ENCODE measurements around the gene EXOC6. TPM values are rescaled to one million over a fixed set of nuclear protein-coding genes. Genes with fewer than 3 reads are reported as not detected.

EXOC6 gene, protein sequence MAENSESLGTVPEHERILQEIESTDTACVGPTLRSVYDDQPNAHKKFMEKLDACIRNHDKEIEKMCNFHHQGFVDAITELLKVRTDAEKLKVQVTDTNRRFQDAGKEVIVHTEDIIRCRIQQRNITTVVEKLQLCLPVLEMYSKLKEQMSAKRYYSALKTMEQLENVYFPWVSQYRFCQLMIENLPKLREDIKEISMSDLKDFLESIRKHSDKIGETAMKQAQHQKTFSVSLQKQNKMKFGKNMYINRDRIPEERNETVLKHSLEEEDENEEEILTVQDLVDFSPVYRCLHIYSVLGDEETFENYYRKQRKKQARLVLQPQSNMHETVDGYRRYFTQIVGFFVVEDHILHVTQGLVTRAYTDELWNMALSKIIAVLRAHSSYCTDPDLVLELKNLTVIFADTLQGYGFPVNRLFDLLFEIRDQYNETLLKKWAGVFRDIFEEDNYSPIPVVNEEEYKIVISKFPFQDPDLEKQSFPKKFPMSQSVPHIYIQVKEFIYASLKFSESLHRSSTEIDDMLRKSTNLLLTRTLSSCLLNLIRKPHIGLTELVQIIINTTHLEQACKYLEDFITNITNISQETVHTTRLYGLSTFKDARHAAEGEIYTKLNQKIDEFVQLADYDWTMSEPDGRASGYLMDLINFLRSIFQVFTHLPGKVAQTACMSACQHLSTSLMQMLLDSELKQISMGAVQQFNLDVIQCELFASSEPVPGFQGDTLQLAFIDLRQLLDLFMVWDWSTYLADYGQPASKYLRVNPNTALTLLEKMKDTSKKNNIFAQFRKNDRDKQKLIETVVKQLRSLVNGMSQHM
- total RNA-seq (2014; rRNA removed; shearing (Covaris generic)): 10.5 and 18.6 TPM in 2 replicates

DNA sequence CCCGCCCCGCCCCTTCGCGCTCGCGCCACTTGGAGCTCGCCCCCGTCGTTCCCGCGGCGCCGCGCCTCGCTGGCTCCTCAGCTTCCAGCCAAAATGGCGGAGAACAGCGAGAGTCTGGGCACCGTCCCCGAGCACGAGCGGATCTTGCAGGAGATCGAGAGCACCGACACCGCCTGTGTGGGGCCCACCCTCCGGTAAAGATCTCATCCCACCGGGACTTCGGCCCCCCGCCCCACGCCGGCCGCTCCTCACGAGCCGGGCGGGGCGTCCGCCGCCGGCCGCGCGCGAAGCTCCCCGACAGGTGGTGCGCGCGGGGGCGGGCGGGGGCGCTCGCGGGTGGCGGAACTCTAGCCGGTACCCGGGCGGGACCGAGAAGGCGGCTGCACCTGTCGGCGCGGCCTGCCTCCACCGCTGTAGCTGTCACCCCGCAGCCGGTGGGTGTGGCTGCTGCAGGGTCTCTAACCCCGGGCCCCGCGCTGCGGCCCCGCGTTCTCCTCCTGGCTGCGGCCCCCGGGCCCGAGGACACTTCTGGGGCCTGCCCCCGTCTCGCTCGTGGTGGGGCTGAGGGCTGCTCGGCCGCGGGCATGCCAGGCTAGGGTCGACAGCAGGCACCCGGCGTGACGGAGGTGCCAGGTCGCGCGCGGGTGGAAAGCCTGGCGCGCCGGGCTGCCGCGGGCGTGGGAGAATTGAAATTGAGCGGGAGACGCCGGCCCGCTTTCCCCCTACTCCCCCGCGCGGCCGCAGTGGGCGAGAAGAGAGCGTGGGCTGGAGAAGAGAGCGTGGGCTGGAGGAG is at the start of gene EXOC6:
EXOC6 (plus strand) TSS at position 80 of the 793 bp plus-strand sequence; CDS start at position 94, 14 bp downstream.
- Histone ChIP-seq H3K4me1 (replicated peaks) (peaks cover 13% of the 10 kb centered on the region), H3K27me3 (replicated peaks) (no peaks in the 10 kb centered on the region), H3K27ac (0 out of 2 replicates have a peak within 1 kb of the TSS, but pooled peaks have one; percentile 36), H3K9me3 (replicated peaks) (peaks cover 5% of the 10 kb centered on the region; the same call in 1 of the 2 replicates), H3K4me3 (peak within 1 kb of the TSS; percentile 99), H3K36me3 (peaks cover 6% of the 10 kb centered on the region)
- DNase-seq (ENCODE audit: low read depth in 1 of 2, low spot score in 2 of 2): peak; percentile 80 to 81

DNA sequence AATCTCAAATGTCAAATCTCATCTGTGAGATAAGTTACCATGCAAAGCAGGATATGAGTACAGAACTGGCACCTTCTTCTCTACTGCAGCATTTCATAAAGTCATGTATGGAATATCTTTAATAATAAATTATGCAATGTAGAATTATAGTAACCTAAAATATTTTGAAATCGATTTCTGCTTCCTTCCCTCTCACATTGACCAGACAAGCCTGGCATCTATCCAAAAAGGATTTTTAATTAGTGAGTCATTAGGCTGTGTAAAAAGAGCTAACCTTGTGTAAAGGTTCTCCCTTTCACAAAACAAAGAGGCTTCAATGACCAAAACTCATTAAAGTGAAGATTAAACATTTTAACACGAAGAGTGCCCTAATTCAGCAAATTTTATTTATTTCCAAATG is 48.8 kb upstream of the EXOC6 start:
- DNase-seq (ENCODE audit: low read depth in 1 of 2, low spot score in 2 of 2): no peak

DNA sequence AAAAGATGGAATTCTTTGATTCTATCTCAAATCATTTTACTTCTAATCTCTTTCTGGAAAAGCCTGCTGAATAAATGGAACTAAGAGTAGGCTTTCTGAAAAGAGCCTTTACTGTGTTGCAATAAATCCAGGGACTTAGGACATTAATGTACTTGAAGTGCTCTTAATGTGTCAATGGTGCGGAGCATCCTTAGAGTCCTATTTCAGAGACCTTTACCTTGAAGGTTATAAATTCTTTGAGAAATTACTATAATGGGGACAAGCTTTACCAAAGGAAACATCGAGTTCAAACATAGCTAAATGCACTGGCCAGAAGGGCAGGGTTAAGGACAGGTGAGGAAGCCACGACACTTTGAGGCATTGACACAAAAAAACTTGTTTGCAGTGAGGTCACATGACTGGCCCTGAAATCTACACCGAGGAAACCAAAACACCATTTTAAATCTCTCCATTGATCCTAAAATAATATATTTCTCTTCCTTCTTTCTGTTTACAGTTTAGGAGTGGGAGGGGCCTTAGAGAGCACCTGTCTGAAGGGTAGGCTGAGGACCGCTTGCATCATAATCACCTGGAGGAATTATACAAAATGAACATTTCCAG is 48.1 kb upstream of the EXOC6 start:
- Histone ChIP-seq H3K9me3 (replicated peaks) (no peaks in the 10 kb centered on the region), H3K27me3 (replicated peaks) (no peaks in the 10 kb centered on the region), H3K27ac (no peak overlapping the region), H3K4me1 (replicated peaks) (no peaks in the 10 kb centered on the region), H3K4me3 (no peak overlapping the region), H3K36me3 (no peaks in the 10 kb centered on the region)
- DNase-seq (ENCODE audit: low read depth in 1 of 2, low spot score in 2 of 2): no peak

More for the DNA sequence above, 48.8 kb upstream of the EXOC6 start:
- Histone ChIP-seq H3K9me3 (replicated peaks) (no peaks in the 10 kb centered on the region), H3K27me3 (replicated peaks) (no peaks in the 10 kb centered on the region), H3K4me1 (replicated peaks) (no peaks in the 10 kb centered on the region), H3K4me3 (no peak overlapping the region), H3K27ac (no peak overlapping the region), H3K36me3 (no peaks in the 10 kb centered on the region)

DNA sequence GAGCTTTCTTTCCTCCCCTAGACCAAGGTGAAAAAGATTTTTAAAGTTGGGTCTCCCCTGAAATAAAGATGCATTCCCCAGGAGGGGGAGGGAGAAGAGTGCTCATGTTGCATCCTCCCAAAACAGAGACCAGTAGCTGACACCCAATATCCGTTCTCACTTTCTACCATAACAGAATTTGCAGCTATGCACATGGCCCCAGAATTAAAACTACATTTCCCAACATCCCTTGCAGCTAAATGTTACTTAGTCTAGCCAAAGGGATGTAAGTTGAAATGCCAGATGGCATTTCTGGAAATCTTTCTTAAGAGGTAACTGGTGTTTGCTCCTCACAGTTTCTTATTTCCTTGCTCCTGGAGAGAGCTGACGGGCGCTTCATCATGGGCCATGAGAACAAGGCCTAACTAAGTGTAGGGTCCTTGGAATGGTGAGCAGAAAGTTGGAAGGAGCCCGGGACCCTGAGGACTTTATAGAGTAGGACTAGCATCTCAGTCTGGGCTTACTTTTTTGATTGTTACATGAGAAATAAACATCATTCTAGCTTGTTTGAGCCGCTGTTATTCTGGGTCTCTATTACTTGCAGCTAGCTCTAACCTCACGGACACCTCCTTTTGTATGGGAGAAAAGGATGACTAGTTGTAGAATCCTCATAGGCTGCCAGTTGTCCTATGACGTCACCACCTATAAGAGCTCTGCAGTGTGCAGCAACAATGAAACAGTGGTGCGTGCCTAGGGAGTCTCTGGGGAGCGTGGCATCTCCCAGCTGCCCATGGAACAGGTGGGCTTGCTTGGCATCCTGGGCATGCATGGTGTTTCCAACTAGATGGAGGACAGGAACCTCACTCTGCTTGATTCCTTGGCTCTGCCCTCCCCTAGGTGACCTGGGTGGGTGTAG is 46.1 kb upstream of the EXOC6 start:
- DNase-seq (ENCODE audit: low read depth in 1 of 2, low spot score in 2 of 2): no peak
- H3K27ac ChIP-seq: no peak overlapping the region
- H3K4me3 ChIP-seq: no peak overlapping the region

DNA sequence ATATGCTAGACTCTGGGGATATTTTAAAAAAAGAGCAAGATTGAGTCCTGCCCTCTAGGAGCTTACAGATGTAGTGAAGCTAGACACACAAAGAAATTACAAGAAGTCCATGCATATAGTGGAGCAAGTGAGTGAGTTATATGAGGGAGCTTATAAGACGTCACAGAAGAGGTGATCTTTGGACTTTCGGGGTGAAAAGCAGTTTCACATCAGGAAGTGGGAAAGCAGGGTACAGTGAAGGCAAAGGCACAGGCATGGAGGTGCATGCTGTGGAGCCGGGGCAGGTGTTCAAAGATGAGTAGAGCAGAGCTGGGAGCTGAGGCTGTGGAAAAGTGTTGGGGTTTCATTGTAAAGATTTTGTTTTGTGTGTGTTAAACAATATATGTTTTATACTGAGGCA is 38.5 kb upstream of the EXOC6 start:
- H3K27me3 ChIP-seq (replicated peaks): no peaks in the 10 kb centered on the region
- H3K27ac ChIP-seq: no peak overlapping the region
- no peak overlapping the region for H3K4me3 ChIP-seq
- no peak for DNase-seq (ENCODE audit: low read depth in 1 of 2, low spot score in 2 of 2)
- H3K36me3 ChIP-seq: no peaks in the 10 kb centered on the region
- peaks cover 22% of the 10 kb centered on the region for H3K4me1 ChIP-seq (replicated peaks)
- no peaks in the 10 kb centered on the region for H3K9me3 ChIP-seq (replicated peaks)

More for the DNA sequence above, 46.1 kb upstream of the EXOC6 start:
- no peaks in the 10 kb centered on the region for H3K27me3 ChIP-seq (replicated peaks)
- no peaks in the 10 kb centered on the region for H3K36me3 ChIP-seq
- no peaks in the 10 kb centered on the region for H3K9me3 ChIP-seq (replicated peaks)
- no peaks in the 10 kb centered on the region for H3K4me1 ChIP-seq (replicated peaks)

DNA sequence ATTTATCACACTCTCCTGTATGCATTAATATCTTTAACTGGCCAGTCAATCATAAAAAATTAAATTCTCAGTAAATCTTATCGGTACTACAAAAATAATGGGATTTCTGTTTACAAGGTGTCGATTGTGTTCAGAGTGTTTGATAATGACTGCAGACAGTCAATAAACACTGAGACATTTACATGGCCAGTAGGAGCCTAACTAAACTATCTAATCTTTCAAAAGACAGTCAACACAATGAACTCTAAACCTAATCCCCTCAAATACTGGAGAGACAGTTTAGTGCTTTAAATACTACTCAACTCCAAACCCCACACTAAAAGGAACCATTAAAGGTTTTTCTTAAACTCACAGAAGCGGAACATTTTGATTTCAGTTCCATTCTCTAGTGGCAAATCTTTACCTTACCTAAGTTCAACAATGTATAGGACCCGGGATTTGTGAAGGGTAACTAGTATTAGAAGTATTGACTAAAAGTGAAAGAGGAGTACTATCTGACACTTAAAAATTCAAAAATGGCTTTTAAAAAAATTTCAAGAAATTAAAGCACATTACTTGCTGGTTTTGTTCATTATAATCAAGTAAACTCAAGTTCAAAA is 37.3 kb upstream of the EXOC6 start:
- H3K4me3 ChIP-seq: no peak overlapping the region
- no peaks in the 10 kb centered on the region for H3K9me3 ChIP-seq (replicated peaks)
- no peaks in the 10 kb centered on the region for H3K27me3 ChIP-seq (replicated peaks)
- no peak for DNase-seq (ENCODE audit: low read depth in 1 of 2, low spot score in 2 of 2)
- H3K4me1 ChIP-seq (replicated peaks): peaks cover 34% of the 10 kb centered on the region
- H3K27ac ChIP-seq: no peak overlapping the region
- no peaks in the 10 kb centered on the region for H3K36me3 ChIP-seq

DNA sequence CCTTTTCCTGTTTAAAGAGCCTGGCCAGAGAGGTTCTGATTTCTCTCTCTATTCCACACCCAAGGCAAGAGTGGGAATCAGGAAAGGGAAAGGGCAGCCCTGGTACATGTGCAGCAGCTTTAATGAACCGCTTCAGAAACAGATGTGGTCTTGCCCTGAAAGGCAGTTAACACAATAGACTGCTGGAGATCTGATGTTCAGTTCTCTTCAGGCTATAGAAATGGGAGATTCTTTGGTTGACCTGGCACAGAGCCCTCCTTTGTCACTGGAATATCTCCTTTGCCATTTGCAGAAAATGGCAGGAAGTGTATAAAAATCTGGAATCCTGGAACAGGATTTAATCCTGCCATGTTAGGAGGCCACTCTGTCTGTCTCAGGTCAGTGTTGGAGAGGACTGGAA is 36.3 kb upstream of the EXOC6 start:
- H3K9me3 ChIP-seq (replicated peaks): no peaks in the 10 kb centered on the region
- no peak overlapping the region for H3K4me3 ChIP-seq
- H3K27ac ChIP-seq: peak overlapping the region; percentile 39
- DNase-seq (ENCODE audit: low read depth in 1 of 2, low spot score in 2 of 2): peak in 1 of 2 experiments; percentile 50
- no peaks in the 10 kb centered on the region for H3K36me3 ChIP-seq
- H3K27me3 ChIP-seq (replicated peaks): no peaks in the 10 kb centered on the region
- H3K4me1 ChIP-seq (replicated peaks): peaks cover 42% of the 10 kb centered on the region

DNA sequence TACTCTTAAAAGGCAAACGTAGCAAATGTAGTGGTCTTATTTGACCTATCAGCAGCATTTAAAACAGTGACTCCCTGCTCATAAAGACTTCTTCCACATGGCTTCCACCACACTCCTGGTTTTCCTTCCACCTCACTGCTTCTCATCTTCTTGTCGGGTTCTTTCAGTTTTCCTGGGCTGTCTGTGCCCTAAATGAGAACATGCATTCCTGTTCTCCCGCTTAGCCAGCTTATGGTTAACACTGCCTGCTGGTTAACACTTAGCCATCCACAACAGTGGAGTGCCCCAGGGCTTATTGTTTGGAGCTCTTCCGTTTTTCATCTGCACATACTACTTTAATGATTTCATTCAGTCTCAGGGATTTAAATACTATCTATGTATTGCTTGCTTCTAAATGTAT is 34.3 kb upstream of the EXOC6 start:
- Histone ChIP-seq H3K9me3 (replicated peaks) (no peaks in the 10 kb centered on the region), H3K36me3 (no peaks in the 10 kb centered on the region), H3K4me3 (no peak overlapping the region), H3K27me3 (replicated peaks) (no peaks in the 10 kb centered on the region), H3K27ac (no peak overlapping the region), H3K4me1 (replicated peaks) (peaks cover 53% of the 10 kb centered on the region)
- no peak for DNase-seq (ENCODE audit: low read depth in 1 of 2, low spot score in 2 of 2)

DNA sequence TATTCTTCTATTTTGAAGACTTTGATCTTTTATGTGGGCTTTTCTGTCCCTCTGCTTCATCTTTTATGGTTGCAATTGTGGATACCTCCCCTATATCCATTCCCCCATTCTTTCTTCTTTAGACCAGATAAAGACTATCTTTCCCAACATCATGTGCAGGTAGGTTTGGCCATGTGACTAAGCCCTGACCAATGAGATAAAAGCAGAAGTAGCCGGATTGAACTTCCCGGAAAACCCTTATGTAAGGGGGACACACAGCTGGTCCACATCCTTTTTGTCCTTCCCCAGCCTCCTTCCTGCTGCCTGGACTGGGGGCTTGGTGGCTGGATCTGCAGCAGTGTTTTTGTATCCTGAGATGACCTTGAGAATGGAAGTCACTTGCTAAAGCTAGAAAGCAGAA is 33.5 kb upstream of the EXOC6 start:
- H3K4me3 ChIP-seq: no peak overlapping the region
- no peak for DNase-seq (ENCODE audit: low read depth in 1 of 2, low spot score in 2 of 2)
- H3K4me1 ChIP-seq (replicated peaks): peaks cover 61% of the 10 kb centered on the region
- H3K27ac ChIP-seq: peak overlapping the region; percentile 92; the same call in 1 of the 2 replicates
- no peaks in the 10 kb centered on the region for H3K9me3 ChIP-seq (replicated peaks)
- H3K36me3 ChIP-seq: no peaks in the 10 kb centered on the region
- H3K27me3 ChIP-seq (replicated peaks): no peaks in the 10 kb centered on the region

DNA sequence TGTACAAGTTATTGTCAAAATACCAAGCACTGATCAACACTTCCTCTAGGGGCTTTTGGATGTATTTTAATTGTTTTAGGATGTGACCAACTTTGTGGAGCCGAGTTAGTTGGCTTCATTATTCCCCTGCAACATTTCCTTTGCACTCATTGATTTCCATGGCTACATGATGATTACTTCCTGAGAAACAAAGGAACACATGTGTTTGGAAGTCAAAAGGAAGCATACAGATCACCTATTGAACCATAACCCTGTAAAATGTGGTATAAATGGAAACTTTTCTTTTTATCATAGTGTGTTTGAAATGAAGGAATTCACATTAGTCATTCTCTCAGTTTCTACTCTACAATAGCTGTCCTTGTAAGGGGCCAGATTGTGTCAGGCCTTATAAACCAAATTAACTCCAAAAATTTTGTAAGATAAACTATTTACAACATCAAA is 32.2 kb upstream of the EXOC6 start:
- H3K27ac ChIP-seq: peak overlapping the region; percentile 92
- DNase-seq (ENCODE audit: low read depth in 1 of 2, low spot score in 2 of 2): peak in 1 of 2 experiments; percentile 90
- H3K27me3 ChIP-seq (replicated peaks): no peaks in the 10 kb centered on the region
- H3K4me3 ChIP-seq: no peak overlapping the region
- H3K9me3 ChIP-seq (replicated peaks): no peaks in the 10 kb centered on the region
- H3K36me3 ChIP-seq: no peaks in the 10 kb centered on the region
- peaks cover 74% of the 10 kb centered on the region for H3K4me1 ChIP-seq (replicated peaks)

DNA sequence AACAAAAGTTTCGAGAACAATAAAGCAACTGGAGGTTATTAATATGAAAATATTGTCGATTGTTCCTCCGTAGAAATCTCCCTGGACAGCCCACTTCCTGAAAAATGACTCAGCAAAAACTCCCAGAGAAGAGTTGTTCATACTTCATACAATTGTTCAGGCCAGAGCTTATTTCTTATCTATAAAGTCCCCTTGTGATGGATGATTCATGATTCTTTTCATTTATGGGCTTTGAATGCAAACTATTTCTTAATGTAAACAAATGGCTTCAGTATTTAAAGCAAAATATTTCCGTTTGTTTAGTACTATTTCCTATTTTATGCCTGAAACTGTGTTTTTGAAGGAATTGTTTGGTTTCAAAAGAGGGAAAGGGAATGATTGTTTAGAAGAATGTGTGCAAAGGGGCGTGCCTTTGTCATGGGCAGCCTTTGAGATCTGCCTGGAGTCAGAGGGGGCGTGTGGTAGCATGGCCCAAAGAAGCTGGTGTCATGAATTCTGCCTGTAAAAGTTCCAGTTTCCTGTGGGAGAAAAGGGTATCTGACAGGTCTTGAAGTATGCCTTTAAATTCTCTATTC is 26.2 kb upstream of the EXOC6 start:
- Histone ChIP-seq H3K4me1 (replicated peaks) (peaks cover 61% of the 10 kb centered on the region), H3K27ac (peak overlapping the region; percentile 96), H3K36me3 (no peaks in the 10 kb centered on the region), H3K9me3 (replicated peaks) (no peaks in the 10 kb centered on the region), H3K27me3 (replicated peaks) (no peaks in the 10 kb centered on the region), H3K4me3 (no peak overlapping the region)
- peak; percentile 86 to 95 for DNase-seq (ENCODE audit: low read depth in 1 of 2, low spot score in 2 of 2)

DNA sequence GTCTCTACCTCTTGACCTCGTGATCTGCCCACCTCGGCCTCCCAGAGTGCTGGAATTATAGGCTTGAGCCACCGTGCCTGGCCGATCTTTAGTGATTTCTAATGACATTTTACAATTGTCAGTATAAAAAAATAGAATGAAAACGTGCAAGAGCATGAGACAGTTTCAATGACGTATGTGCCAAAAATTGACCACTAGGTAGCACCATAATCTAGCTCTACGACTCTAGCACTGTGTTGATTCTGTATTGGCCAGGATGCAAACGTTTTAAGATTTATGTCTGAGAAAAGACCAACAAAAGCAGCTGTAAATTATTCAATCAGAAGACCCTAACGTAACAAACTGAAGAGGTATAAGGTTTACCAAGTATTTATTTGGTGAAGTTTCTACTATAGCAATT is 25.4 kb upstream of the EXOC6 start:
- Histone ChIP-seq H3K27me3 (replicated peaks) (no peaks in the 10 kb centered on the region), H3K9me3 (replicated peaks) (no peaks in the 10 kb centered on the region), H3K36me3 (no peaks in the 10 kb centered on the region), H3K4me1 (replicated peaks) (peaks cover 58% of the 10 kb centered on the region), H3K4me3 (no peak overlapping the region), H3K27ac (peak overlapping the region; percentile 96)
- peak in 1 of 2 experiments; percentile 45 for DNase-seq (ENCODE audit: low read depth in 1 of 2, low spot score in 2 of 2)

Measured in SJSA1 (cell line).